ENCODE data around the gene TBL1X. TPM values are rescaled to one million over a fixed set of nuclear protein-coding genes. Genes with fewer than 3 reads are reported as not detected.

TBL1X gene
- polyA plus RNA-seq, 3 donors: 12.5 to 19.5 (median 13.8) TPM

DNA sequence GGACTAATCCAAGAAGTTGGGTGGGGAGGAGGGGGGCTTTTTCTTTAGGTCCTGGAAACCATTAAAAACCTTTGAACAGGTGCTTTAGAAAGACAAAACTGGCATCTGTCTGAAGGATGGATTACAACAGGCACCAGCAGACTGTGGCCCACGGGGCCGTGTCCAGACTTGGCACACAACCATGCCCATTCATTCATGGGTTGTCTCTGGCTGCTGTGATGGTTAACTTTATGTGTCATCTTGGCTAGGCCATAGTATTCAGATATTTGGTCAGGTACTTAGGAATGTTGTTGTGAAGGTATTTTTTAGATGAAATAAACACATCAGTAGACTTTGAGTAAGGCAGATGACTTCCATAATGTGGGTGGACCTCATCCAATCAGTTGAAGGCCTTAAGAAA is 45.5 kb downstream of the TBL1X start:
- peaks cover 14% of the 10 kb centered on the region for H3K4me1 Mint-ChIP-seq
- H3K27ac ChIP-seq (ENCODE audit: low read depth in 1 of 2, low read length in 2 of 2): no peak overlapping the region
- no peaks in the 10 kb centered on the region for H3K27me3 ChIP-seq (ENCODE audit: control insufficient read depth in 2 of 2, insufficient read depth in 2 of 2, low read length in 2 of 2)
- H3K9me3 Mint-ChIP-seq: peaks cover 0 to 5% (median 3%) of the 10 kb centered on the region in 7 donors
- DNase-seq: no peak
- intact Hi-C loops (cut with micrococcal nuclease): no loop called here
- no peaks in the 10 kb centered on the region for H3K79me2 ChIP-seq (ENCODE audit: insufficient read depth, low read length)
- peaks cover 0 to 29% of the 10 kb centered on the region in 2 donors for H3K36me3 ChIP-seq (replicated peaks in 1 of 2; ENCODE audit: control insufficient read depth in 1 of 2, insufficient read depth in 2 of 2, low read length in 2 of 2)
- H3K36me3 Mint-ChIP-seq: peaks cover 22 to 44% of the 10 kb centered on the region in 2 donors
- peaks cover 0 to 23% (median 0%) of the 10 kb centered on the region in 3 donors for H3K27me3 Mint-ChIP-seq (ENCODE audit: low read depth in 3 of 3)
- no peak overlapping the region for H3K9ac ChIP-seq (ENCODE audit: insufficient read depth, low read length, poor library complexity, severe bottlenecking)
- H2AFZ ChIP-seq (ENCODE audit: insufficient read depth, low read depth, low read length, poor library complexity, severe bottlenecking): no peak overlapping the region
- no CpG with 5 or more reads among the region's 2 CpGs for WGBS (ENCODE audit: insufficient coverage)
- no peak overlapping the region for H3K27ac Mint-ChIP-seq
- no peak overlapping the region for H3K4me3 Mint-ChIP-seq
- H3K4me3 ChIP-seq (replicated peaks in 1 of 3; ENCODE audit: low read depth in 2 of 3, low read length in 3 of 3): no peak overlapping the region
- H3K4me1 ChIP-seq (ENCODE audit: control insufficient read depth in 1 of 2, insufficient read depth in 2 of 2, low read length in 2 of 2): peaks cover under 1 to 2% of the 10 kb centered on the region in 2 donors
- TF ChIP-seq, protein P1, sequence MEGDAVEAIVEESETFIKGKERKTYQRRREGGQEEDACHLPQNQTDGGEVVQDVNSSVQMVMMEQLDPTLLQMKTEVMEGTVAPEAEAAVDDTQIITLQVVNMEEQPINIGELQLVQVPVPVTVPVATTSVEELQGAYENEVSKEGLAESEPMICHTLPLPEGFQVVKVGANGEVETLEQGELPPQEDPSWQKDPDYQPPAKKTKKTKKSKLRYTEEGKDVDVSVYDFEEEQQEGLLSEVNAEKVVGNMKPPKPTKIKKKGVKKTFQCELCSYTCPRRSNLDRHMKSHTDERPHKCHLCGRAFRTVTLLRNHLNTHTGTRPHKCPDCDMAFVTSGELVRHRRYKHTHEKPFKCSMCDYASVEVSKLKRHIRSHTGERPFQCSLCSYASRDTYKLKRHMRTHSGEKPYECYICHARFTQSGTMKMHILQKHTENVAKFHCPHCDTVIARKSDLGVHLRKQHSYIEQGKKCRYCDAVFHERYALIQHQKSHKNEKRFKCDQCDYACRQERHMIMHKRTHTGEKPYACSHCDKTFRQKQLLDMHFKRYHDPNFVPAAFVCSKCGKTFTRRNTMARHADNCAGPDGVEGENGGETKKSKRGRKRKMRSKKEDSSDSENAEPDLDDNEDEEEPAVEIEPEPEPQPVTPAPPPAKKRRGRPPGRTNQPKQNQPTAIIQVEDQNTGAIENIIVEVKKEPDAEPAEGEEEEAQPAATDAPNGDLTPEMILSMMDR (IDR thresholded peaks at IDR 0.05): no peak
- H3K4me2 ChIP-seq (replicated peaks; ENCODE audit: extremely low read depth, low read length, poor library complexity, severe bottlenecking): no peak overlapping the region
- H4K20me1 ChIP-seq (ENCODE audit: insufficient read depth, low read length): peaks cover 60% of the 10 kb centered on the region
- no peaks in the 10 kb centered on the region for H3K9me3 ChIP-seq (replicated peaks in 1 of 2; ENCODE audit: control insufficient read depth in 1 of 2, insufficient read depth in 1 of 2, low read length in 2 of 2)

DNA sequence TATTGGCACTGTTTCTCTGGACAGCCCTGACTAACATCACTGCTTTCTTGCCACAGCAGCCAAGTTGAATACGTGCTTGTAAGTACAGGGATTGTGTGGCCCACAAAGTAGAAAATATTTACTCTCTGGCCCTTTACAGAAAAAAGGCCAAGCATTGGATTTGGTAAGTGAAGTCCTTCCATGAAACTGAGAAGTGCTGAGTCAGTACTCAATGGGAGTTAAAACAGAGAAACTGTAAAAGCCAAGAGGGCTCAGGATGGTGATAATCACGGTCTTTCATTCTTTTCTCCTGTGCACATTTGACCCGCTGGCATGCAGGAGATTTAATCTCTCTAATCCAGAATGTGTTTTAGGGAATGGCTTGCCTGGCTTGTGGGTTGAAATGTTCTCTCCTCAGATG is 46.1 kb downstream of the TBL1X start:
- H3K9me3 ChIP-seq (replicated peaks in 1 of 2; ENCODE audit: control insufficient read depth in 1 of 2, insufficient read depth in 1 of 2, low read length in 2 of 2): no peaks in the 10 kb centered on the region
- no peak overlapping the region for H3K4me3 Mint-ChIP-seq
- peaks cover 0 to 29% of the 10 kb centered on the region in 2 donors for H3K36me3 ChIP-seq (replicated peaks in 1 of 2; ENCODE audit: control insufficient read depth in 1 of 2, insufficient read depth in 2 of 2, low read length in 2 of 2)
- no peak overlapping the region for H3K27ac Mint-ChIP-seq
- H3K4me3 ChIP-seq (replicated peaks in 1 of 3; ENCODE audit: low read depth in 2 of 3, low read length in 3 of 3): no peak overlapping the region
- H4K20me1 ChIP-seq (ENCODE audit: insufficient read depth, low read length): peaks cover 66% of the 10 kb centered on the region
- H3K4me2 ChIP-seq (replicated peaks; ENCODE audit: extremely low read depth, low read length, poor library complexity, severe bottlenecking): no peak overlapping the region
- H3K27me3 Mint-ChIP-seq (ENCODE audit: low read depth in 3 of 3): peaks cover 0 to 23% (median 0%) of the 10 kb centered on the region in 3 donors
- H3K27ac ChIP-seq (ENCODE audit: low read depth in 1 of 2, low read length in 2 of 2): no peak overlapping the region
- peaks cover 6 to 8% of the 10 kb centered on the region in 2 donors for H3K4me1 ChIP-seq (ENCODE audit: control insufficient read depth in 1 of 2, insufficient read depth in 2 of 2, low read length in 2 of 2)
- H3K27me3 ChIP-seq (ENCODE audit: control insufficient read depth in 2 of 2, insufficient read depth in 2 of 2, low read length in 2 of 2): peaks cover 0 to 4% of the 10 kb centered on the region in 2 donors
- no peaks in the 10 kb centered on the region for H3K79me2 ChIP-seq (ENCODE audit: insufficient read depth, low read length)
- peaks cover 18 to 41% of the 10 kb centered on the region in 2 donors for H3K36me3 Mint-ChIP-seq
- no peak for DNase-seq
- peaks cover 0 to 5% (median under 1%) of the 10 kb centered on the region in 7 donors for H3K9me3 Mint-ChIP-seq
- TF ChIP-seq, protein P1 (IDR thresholded peaks at IDR 0.05): no peak
- no CpG with 5 or more reads among the region's 3 CpGs for WGBS (ENCODE audit: insufficient coverage)
- H2AFZ ChIP-seq (ENCODE audit: insufficient read depth, low read depth, low read length, poor library complexity, severe bottlenecking): no peak overlapping the region
- peaks cover 20% of the 10 kb centered on the region for H3K4me1 Mint-ChIP-seq
- H3K9ac ChIP-seq (ENCODE audit: insufficient read depth, low read length, poor library complexity, severe bottlenecking): no peak overlapping the region
- intact Hi-C loops (cut with micrococcal nuclease): no loop called here
